Calu3 (cell line): ENCODE results near the gene BET1. TPM values are rescaled to one million over a fixed set of nuclear protein-coding genes. Genes with fewer than 3 reads are reported as not detected.

Experiments used
- BruUV-seq: library from RNA; stranded (reverse); fragments of 400-500 nt; replicated peaks from 2 replicates; lab custom pipeline; 2021; lab: Mats Ljungman, UMichigan
- CTCF ChIA-PET: fragments of 300-600 bp; sonication (Branson Sonifier 250); formaldehyde crosslinking; loops from one replicate; lab custom pipeline; 2022; ENCODE audit warnings: antibody characterized with exemption; lab: Charles Lee
- DNase-seq: peaks from one replicate; pipeline ENCODE4 v3.0.0; 2022
- H3K27ac Mint-ChIP-seq: one replicate; pipeline ENCODE4 v1.8.0; 2022; ENCODE audit warnings: mixed read lengths; ENCODE audit not compliant: unreplicated experiment
- H3K27me3 Mint-ChIP-seq: one replicate; pipeline ENCODE4 v1.8.0; 2022; ENCODE audit warnings: mixed read lengths; ENCODE audit not compliant: unreplicated experiment
- H3K36me3 Mint-ChIP-seq: one replicate; pipeline ENCODE4 v1.8.0; 2022; ENCODE audit warnings: mild to moderate bottlenecking, moderate library complexity, mixed read lengths; ENCODE audit not compliant: insufficient read depth, unreplicated experiment
- H3K4me1 Mint-ChIP-seq: one replicate; pipeline ENCODE4 v1.8.0; 2022; ENCODE audit warnings: mild to moderate bottlenecking, low read depth, mixed read lengths; ENCODE audit not compliant: unreplicated experiment
- H3K4me3 Mint-ChIP-seq: one replicate; pipeline ENCODE4 v1.8.0; 2022; ENCODE audit warnings: mild to moderate bottlenecking, low read depth, moderate library complexity, mixed read lengths; ENCODE audit not compliant: unreplicated experiment
- H3K9me3 Mint-ChIP-seq: one replicate; pipeline ENCODE4 v1.8.0; 2022; ENCODE audit warnings: low read depth, mixed read lengths; ENCODE audit not compliant: unreplicated experiment
- CTCF ChIP-seq: fragments of 200-600 bp; IDR thresholded peaks from one replicate; pipeline ENCODE4 v1.8.0; 2022; ENCODE audit warnings: antibody characterized with exemption; ENCODE audit not compliant: unreplicated experiment
- intact Hi-C: fragments of 100-400 bp; cut with micrococcal nuclease; formaldehyde crosslinking; loops from one replicate; pipeline ENCODE4 v1.10.0; 2022; ENCODE audit not compliant: unreplicated experiment
- total RNA-seq: library from RNA; stranded (reverse); gene quantifications from 2 replicates; pipeline ENCODE4 v1.2.3, GENCODE V29; 2022

The BET1 gene
- total RNA-seq, 1 experiment from 2014 or later = 18.7 TPM

- no peak for TF ChIP-seq CTCF
- CTCF ChIA-PET = no interaction called here
Observed at GRCh38 chr7:94049615-94050014, 45.5 kb upstream of the BET1 start.

GRCh38 chr7:94048755-94049154, 44.6 kb upstream of the BET1 start:
- Mint-ChIP-seq H3K4me3 (no peak overlapping the region), H3K27ac (no peak overlapping the region), H3K4me1 (no peaks in the 10 kb centered on the region), H3K9me3 (no peaks in the 10 kb centered on the region), H3K36me3 (no peaks in the 10 kb centered on the region), H3K27me3 (no peaks in the 10 kb centered on the region)
- TF ChIP-seq CTCF = no peak
- no peak for DNase-seq
- intact Hi-C loops = no loop called here
- CTCF ChIA-PET = no interaction called here
- BruUV-seq = no TSS peak

More at GRCh38 chr7:94049615-94050014, 45.5 kb upstream of the BET1 start:
- no peaks in the 10 kb centered on the region for H3K36me3 Mint-ChIP-seq
- H3K27ac Mint-ChIP-seq = no peak overlapping the region
- H3K9me3 Mint-ChIP-seq = no peaks in the 10 kb centered on the region
- no peaks in the 10 kb centered on the region for H3K4me1 Mint-ChIP-seq
- no TSS peak for BruUV-seq
- no peak overlapping the region for H3K4me3 Mint-ChIP-seq
- intact Hi-C loops = no loop called here
- H3K27me3 Mint-ChIP-seq = no peaks in the 10 kb centered on the region
- DNase-seq = no peak

- Mint-ChIP-seq H3K4me3 (no peak overlapping the region), H3K27ac (no peak overlapping the region), H3K4me1 (no peaks in the 10 kb centered on the region), H3K36me3 (no peaks in the 10 kb centered on the region), H3K9me3 (no peaks in the 10 kb centered on the region), H3K27me3 (no peaks in the 10 kb centered on the region)
- BruUV-seq = no TSS peak
- TF ChIP-seq CTCF = no peak
- intact Hi-C loops = no loop called here
- no peak for DNase-seq
- CTCF ChIA-PET = no interaction called here
Observed at GRCh38 chr7:94047956-94048355, 43.8 kb upstream of the BET1 start.

GRCh38 chr7:94045581-94045980, 41.4 kb upstream of the BET1 start:
- H3K27ac Mint-ChIP-seq = no peak overlapping the region
- H3K36me3 Mint-ChIP-seq = no peaks in the 10 kb centered on the region
- DNase-seq = no peak
- BruUV-seq = no TSS peak
- intact Hi-C loops = no loop called here
- H3K4me1 Mint-ChIP-seq = peaks cover 8% of the 10 kb centered on the region
- no peak for TF ChIP-seq CTCF
- CTCF ChIA-PET = no interaction called here
- no peaks in the 10 kb centered on the region for H3K27me3 Mint-ChIP-seq
- H3K4me3 Mint-ChIP-seq = no peak overlapping the region
- no peaks in the 10 kb centered on the region for H3K9me3 Mint-ChIP-seq
